DOHH2 (cell line): Measurements from ENCODE around the gene CAMTA1.

ENCODE experiments used
- EZH2phosphoT487 ChIP-seq: fragments of 200-600 bp; sonication (generic); IDR thresholded peaks from 2 replicates; pipeline ENCODE4 v1.6.1; 2017; ENCODE audit warnings: borderline replicate concordance, mild to moderate bottlenecking, antibody characterized with exemption, low read length, moderate library complexity, mixed read lengths
- TF ChIP-seq, protein P1 (sequence below): fragments of 200-600 bp; sonication (generic); IDR thresholded peaks from one replicate; pipeline ENCODE4 v1.5.1; 2014; ENCODE audit warnings: antibody characterized with exemption, mild to moderate bottlenecking, low read depth, low read length; ENCODE audit not compliant: poor library complexity, severe bottlenecking

DNA sequence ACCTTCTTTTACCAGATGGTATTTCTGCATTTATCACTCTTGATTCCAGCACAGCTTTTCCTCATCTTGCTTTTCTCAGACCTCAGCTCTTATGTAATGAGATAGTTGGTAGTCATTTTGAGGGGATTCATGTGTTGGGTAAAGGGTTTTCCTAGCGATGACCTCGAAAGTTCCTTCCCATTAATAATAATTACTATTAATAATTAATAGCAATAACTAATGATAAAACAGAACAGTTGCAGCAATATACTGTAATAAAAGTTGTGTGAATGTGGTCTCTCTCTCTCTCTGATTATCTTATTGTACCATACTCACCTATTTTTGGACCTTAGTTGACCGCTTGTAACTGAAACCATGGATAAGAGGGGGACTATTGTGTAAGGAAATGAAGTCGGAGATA, 14.2 kb downstream of the CAMTA1 start:
- TF ChIP-seq, protein P1, sequence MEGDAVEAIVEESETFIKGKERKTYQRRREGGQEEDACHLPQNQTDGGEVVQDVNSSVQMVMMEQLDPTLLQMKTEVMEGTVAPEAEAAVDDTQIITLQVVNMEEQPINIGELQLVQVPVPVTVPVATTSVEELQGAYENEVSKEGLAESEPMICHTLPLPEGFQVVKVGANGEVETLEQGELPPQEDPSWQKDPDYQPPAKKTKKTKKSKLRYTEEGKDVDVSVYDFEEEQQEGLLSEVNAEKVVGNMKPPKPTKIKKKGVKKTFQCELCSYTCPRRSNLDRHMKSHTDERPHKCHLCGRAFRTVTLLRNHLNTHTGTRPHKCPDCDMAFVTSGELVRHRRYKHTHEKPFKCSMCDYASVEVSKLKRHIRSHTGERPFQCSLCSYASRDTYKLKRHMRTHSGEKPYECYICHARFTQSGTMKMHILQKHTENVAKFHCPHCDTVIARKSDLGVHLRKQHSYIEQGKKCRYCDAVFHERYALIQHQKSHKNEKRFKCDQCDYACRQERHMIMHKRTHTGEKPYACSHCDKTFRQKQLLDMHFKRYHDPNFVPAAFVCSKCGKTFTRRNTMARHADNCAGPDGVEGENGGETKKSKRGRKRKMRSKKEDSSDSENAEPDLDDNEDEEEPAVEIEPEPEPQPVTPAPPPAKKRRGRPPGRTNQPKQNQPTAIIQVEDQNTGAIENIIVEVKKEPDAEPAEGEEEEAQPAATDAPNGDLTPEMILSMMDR, result no peak
- no peak for TF ChIP-seq EZH2phosphoT487
